Activated CD8-positive, alpha-beta memory T cell treated with anti-CD3 and anti-CD28 coated beads, Interleukin-2, amount 50 U/mL, for 24 hours (primary cell): ENCODE measurements around the gene ZNF101.

Source experiments
- DNase-seq: peaks from one replicate; pipeline ENCODE4 v3.0.0-alpha.2; 2020; ENCODE audit errors: extremely low read depth

ZNF101 gene

GRCh38 chr19:19711934-19712828 is 43.5 kb downstream of the ZNF101 start:
- DNase-seq = no peak

GRCh38 chr19:19719798-19720197 is 51.2 kb downstream of the ZNF101 start:
- no peak for DNase-seq

DNA sequence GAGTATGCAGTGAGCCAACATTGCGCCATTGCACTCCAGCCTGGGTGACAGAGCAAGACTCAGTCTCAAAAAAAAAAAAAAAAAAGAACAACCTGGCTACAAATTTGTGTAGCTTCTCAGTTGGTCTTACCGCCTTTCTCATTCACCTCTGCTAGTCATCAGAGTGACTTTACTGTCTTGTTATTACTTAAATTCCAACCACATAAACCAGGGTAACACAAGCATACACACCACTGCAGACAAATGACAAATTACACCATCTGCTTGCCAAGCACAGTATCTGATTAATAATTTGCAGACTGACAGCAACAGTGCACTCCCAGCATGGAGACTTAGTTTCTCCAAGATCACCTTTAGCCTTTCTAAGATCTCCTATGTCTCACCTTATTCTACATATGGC is 53.3 kb downstream of the ZNF101 start:
- no peak for DNase-seq

DNA sequence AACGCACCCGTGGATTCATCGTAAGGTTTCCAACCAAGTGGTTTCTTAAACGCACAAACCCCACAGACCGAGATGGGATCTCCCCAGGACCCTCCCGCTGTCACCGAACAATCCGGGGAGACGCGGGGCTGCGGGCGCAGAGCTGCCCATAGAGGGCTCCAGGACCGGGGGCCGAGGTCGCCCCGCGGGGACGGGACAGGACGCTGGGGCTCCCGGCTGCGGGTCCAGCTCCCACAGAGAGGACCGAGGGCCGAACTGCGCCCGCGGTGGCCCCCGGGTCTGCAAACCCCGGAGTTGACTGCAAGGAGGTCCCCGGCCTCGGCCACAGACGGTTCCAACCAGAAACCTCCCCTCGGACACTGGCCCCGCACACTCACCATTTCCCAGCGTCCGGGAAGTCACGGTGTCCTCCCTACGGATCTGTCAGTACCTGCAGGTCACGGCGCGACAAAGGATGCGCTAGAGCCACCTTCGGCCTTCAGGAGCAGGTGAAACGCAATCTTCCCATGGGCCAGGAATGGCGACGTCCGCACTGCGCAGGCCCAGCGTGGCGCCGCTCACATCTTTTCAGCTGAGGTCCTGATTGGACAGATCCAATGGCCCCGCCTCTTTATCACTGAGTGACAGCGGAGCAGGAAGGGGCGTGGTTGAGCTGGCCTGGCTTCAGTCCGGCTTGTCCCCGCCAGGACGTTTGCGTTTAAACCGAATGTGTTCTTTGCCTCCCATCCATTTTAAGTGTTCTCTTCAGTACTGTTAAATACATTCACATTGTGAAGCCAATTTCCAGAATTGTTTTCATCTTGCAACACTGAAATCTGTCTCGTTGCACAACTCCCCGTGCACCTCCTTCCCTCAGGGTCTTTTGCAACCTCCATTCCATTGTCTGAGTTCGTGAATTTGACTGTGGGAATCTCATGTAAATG is 64.2 kb downstream of the ZNF101 start, which contains the start of gene ZNF14:
Gene ZNF14, minus strand, starts transcription at position 534 of the 923 bp plus-strand sequence. Its CDS starts 154 bp downstream, at position 380.
- peak; percentile 87 for DNase-seq
